ENCODE data around the gene MRPL18. TPM values are rescaled to one million over a fixed set of nuclear protein-coding genes. Genes with fewer than 3 reads are reported as not detected.
A peak's percentile ranks its signal among the peaks of the same experiment; 100 is the strongest.

Gene MRPL18
- total RNA-seq, 2 experiments from 2014 or later = 9.8 to 10.2 TPM

- peak overlapping the region; percentile 39 for H3K27ac Mint-ChIP-seq
- H3K36me3 ChIP-seq (ENCODE audit: insufficient read depth, low read length) = peaks cover 67% of the 10 kb centered on the region
- TF ChIP-seq CTCF (IDR thresholded peaks at IDR 0.05) = no peak
- no peaks in the 10 kb centered on the region for H3K27me3 ChIP-seq (ENCODE audit: control insufficient read depth in 1 of 2, insufficient read depth in 2 of 2, low read length in 2 of 2)
- H3K27me3 Mint-ChIP-seq = no peaks in the 10 kb centered on the region
- peaks cover 30% of the 10 kb centered on the region for H3K4me1 Mint-ChIP-seq (ENCODE audit: low read depth)
- CTCF ChIA-PET = interaction anchor here (0.6 to 1.6 kb wide), 2 partner anchors 24 to 36 kb away, joined by 3 to 4 read pairs; no protein-coding TSS in a partner anchor
- H3K4me3 ChIP-seq (ENCODE audit: low read length) = no peak overlapping the region
- intact Hi-C loops (cut with DNase I, micrococcal nuclease) = loop anchor here in 1 of 2 experiments (2.0 kb wide), 1 partner anchor 20 kb away; no protein-coding TSS in a partner anchor
- H3K4me1 ChIP-seq (ENCODE audit: insufficient read depth, low read length) = peaks cover 10% of the 10 kb centered on the region
- no peak for DNase-seq
- no peak overlapping the region for H3K27ac ChIP-seq (ENCODE audit: low read depth in 1 of 2, low read length in 2 of 2)
- POLR2A ChIA-PET = interaction anchor here (1.0 kb wide), 2 partner anchors 30 to 34 kb away, joined by 4 to 5 read pairs; partner anchors contain the start of gene WTAP
- ATAC-seq (ENCODE audit: poor library complexity) = no peak
- no peaks in the 10 kb centered on the region for H3K9me3 ChIP-seq (ENCODE audit: control insufficient read depth in 1 of 2, insufficient read depth in 1 of 2, low read length in 2 of 2)
- peaks cover 81% of the 10 kb centered on the region for H3K36me3 Mint-ChIP-seq (ENCODE audit: low read depth)
- H3K9me3 Mint-ChIP-seq = no peaks in the 10 kb centered on the region
- no peak overlapping the region for H3K4me3 Mint-ChIP-seq
Measured at GRCh38 chr6:159756508-159756907, 33.8 kb upstream of the MRPL18 start.

- peak overlapping the region; percentile 61 for H3K27ac Mint-ChIP-seq
- H3K4me3 Mint-ChIP-seq = peak overlapping the region; percentile 55
- H3K36me3 Mint-ChIP-seq (ENCODE audit: low read depth) = peaks cover 79% of the 10 kb centered on the region
- peaks cover 20% of the 10 kb centered on the region for H3K4me1 ChIP-seq (ENCODE audit: insufficient read depth, low read length)
- H3K27ac ChIP-seq (ENCODE audit: low read depth in 1 of 2, low read length in 2 of 2) = peak overlapping the region; percentile 7 to 30
- ChIA-PET CTCF (interaction anchor here (0.6 kb wide), 1 partner anchor 218 kb away, joined by 3 read pairs; no protein-coding TSS in a partner anchor), POLR2A (interaction anchor here (7.8 kb wide), 1 partner anchor 31 kb away, joined by 148 read pairs; the partner anchor contains the start of gene WTAP)
- no peaks in the 10 kb centered on the region for H3K9me3 Mint-ChIP-seq
- intact Hi-C loops (cut with DNase I, micrococcal nuclease) = no loop called here
- peaks cover 52% of the 10 kb centered on the region for H3K36me3 ChIP-seq (ENCODE audit: insufficient read depth, low read length)
- DNase-seq (peak in 1 of 14 experiments; percentile 18), ATAC-seq (ENCODE audit: poor library complexity) (no peak)
- H3K4me1 Mint-ChIP-seq (ENCODE audit: low read depth) = peaks cover 40% of the 10 kb centered on the region
- TF ChIP-seq CTCF (IDR thresholded peaks at IDR 0.05) = no peak
- no peaks in the 10 kb centered on the region for H3K27me3 Mint-ChIP-seq
- H3K4me3 ChIP-seq (ENCODE audit: low read length) = no peak overlapping the region
- H3K9me3 ChIP-seq (ENCODE audit: control insufficient read depth in 1 of 2, insufficient read depth in 1 of 2, low read length in 2 of 2) = no peaks in the 10 kb centered on the region
- no peaks in the 10 kb centered on the region for H3K27me3 ChIP-seq (ENCODE audit: control insufficient read depth in 1 of 2, insufficient read depth in 2 of 2, low read length in 2 of 2)
Measured at GRCh38 chr6:159758031-159759001, 32.0 kb upstream of the MRPL18 start.

- H3K4me1 Mint-ChIP-seq (ENCODE audit: low read depth) = peaks cover 40% of the 10 kb centered on the region
- ChIA-PET POLR2A (interaction anchor here (1.5 to 7.8 kb wide), 4 partner anchors 8 to 67 kb away, joined by 5 to 148 read pairs (median 62); partner anchors contain the start of genes MRPL18, SOD2, TCP1 and WTAP), CTCF (interaction anchor here (0.5 to 0.7 kb wide), 2 partner anchors 221 to 1392 kb away, joined by 3 read pairs; no protein-coding TSS in a partner anchor)
- intact Hi-C loops (cut with DNase I, micrococcal nuclease) = loop anchor here in 1 of 2 experiments (2.0 kb wide), 1 partner anchor 69 kb away; no protein-coding TSS in a partner anchor
- Histone ChIP-seq H3K9me3 (ENCODE audit: control insufficient read depth in 1 of 2, insufficient read depth in 1 of 2, low read length in 2 of 2) (no peaks in the 10 kb centered on the region), H3K27ac (ENCODE audit: low read depth in 1 of 2, low read length in 2 of 2) (no peak overlapping the region), H3K4me1 (ENCODE audit: insufficient read depth, low read length) (peaks cover 21% of the 10 kb centered on the region), H3K36me3 (ENCODE audit: insufficient read depth, low read length) (peaks cover 47% of the 10 kb centered on the region), H3K27me3 (ENCODE audit: control insufficient read depth in 1 of 2, insufficient read depth in 2 of 2, low read length in 2 of 2) (no peaks in the 10 kb centered on the region), H3K4me3 (ENCODE audit: low read length) (no peak overlapping the region)
- H3K36me3 Mint-ChIP-seq (ENCODE audit: low read depth) = peaks cover 68% of the 10 kb centered on the region
- no peaks in the 10 kb centered on the region for H3K9me3 Mint-ChIP-seq
- H3K27ac Mint-ChIP-seq = peak overlapping the region; percentile 97
- ATAC-seq (ENCODE audit: poor library complexity) = no peak
- TF ChIP-seq CTCF (IDR thresholded peaks at IDR 0.05) = no peak
- no peaks in the 10 kb centered on the region for H3K27me3 Mint-ChIP-seq
- peak overlapping the region; percentile 85 for H3K4me3 Mint-ChIP-seq
- DNase-seq = no peak
Measured at GRCh38 chr6:159759645-159760044, 30.6 kb upstream of the MRPL18 start.

All from CD4-positive, alpha-beta T cell (primary cell).